H1 (cell line): Measurements from ENCODE around the gene IL1RAP. TPM values are rescaled to one million over a fixed set of nuclear protein-coding genes. Genes with fewer than 3 reads are reported as not detected.

Experiments
- CTCF ChIA-PET: fragments of 300-600 bp; sonication (Branson Sonifier 250); formaldehyde crosslinking; loops from one replicate; lab custom pipeline; 2021; ENCODE audit not compliant: partially characterized antibody; lab: Charles Lee
- POLR2A ChIA-PET: fragments of 300-600 bp; sonication (Branson Sonifier 250); formaldehyde crosslinking; loops from one replicate; lab custom pipeline; 2021; ENCODE audit warnings: inconsistent platforms; ENCODE audit not compliant: partially characterized antibody; lab: Charles Lee
- DNase-seq, 2 experiments: peaks; one replicate each; pipeline versions ENCODE4 v3.0.0 to v3.0.0-alpha.2; 2010 to 2022; ENCODE audit warnings: low spot score in 2 of 2, low read depth in 1 of 2, mixed read lengths in 1 of 2
- FAIRE-seq: peaks from 2 replicates; lab custom pipeline; 2011; peaks lifted over from hg19 to GRCh38; lab: Jason Lieb, UNC
- H2AFZ ChIP-seq: 2 replicates; pipeline ENCODE4 v1.8.1; 2012; ENCODE audit warnings: low read length, inconsistent platforms
- H2AK5ac ChIP-seq: 2 replicates; pipeline ENCODE4 v1.6.1; 2013; ENCODE audit warnings: low read depth, low read length
- H2BK120ac ChIP-seq: replicated peaks from 2 replicates; pipeline ENCODE3; 2013; ENCODE audit warnings: low read depth, low read length, inconsistent platforms
- H2BK12ac ChIP-seq: 2 replicates; pipeline ENCODE4 v1.6.1; 2013; ENCODE audit warnings: low read depth, low read length
- H2BK15ac ChIP-seq: 2 replicates; pipeline ENCODE4 v1.6.1; 2013; ENCODE audit warnings: low read length
- H2BK20ac ChIP-seq: 2 replicates; pipeline ENCODE4 v1.6.1; 2013; ENCODE audit warnings: low read length
- H2BK5ac ChIP-seq: 2 replicates; pipeline ENCODE4 v1.6.1; 2013; ENCODE audit warnings: low read depth, low read length
- H3K14ac ChIP-seq: 2 replicates; pipeline ENCODE4 v1.6.1; 2013; ENCODE audit warnings: inconsistent platforms; ENCODE audit not compliant: insufficient read length
- H3K18ac ChIP-seq: 2 replicates; pipeline ENCODE4 v1.6.1; 2013; ENCODE audit warnings: low read length; ENCODE audit errors: extremely low read depth
- H3K23ac ChIP-seq: 2 replicates; pipeline ENCODE4 v1.6.1; 2013; ENCODE audit warnings: inconsistent platforms; ENCODE audit not compliant: insufficient read length
- H3K23me2 ChIP-seq: 2 replicates; pipeline ENCODE4 v1.6.1; 2013; ENCODE audit warnings: low read depth, low read length
- H3K27ac ChIP-seq: 2 replicates; pipeline ENCODE4 v1.6.1; 2011; ENCODE audit warnings: low read depth, low read length, inconsistent platforms
- H3K27me3 ChIP-seq, 4 experiments: replicated peaks in 1 of 4; 1 replicate in 1 of 4; 2 replicates in 3 of 4; pipeline versions ENCODE4 v1.6.1 to v1.8.1; 2011 to 2013; ENCODE audit warnings: low read length in 3 of 4, mild to moderate bottlenecking in 3 of 4, inconsistent platforms in 2 of 4, mixed read lengths in 2 of 4, moderate library complexity in 1 of 4; ENCODE audit not compliant: control insufficient read depth in 3 of 4, insufficient read depth in 3 of 4; ENCODE audit errors: extremely low read depth in 1 of 4
- H3K36me3 ChIP-seq, 4 experiments: 2 replicates each; pipeline versions ENCODE4 v1.6.1 to v1.8.1; 2011 to 2013; ENCODE audit warnings: mild to moderate bottlenecking in 4 of 4, low read length in 3 of 4, moderate library complexity in 2 of 4, control low read depth in 1 of 4, inconsistent platforms in 1 of 4; ENCODE audit not compliant: insufficient read depth in 4 of 4, control insufficient read depth in 2 of 4
- H3K4ac ChIP-seq: replicated peaks from 2 replicates; pipeline ENCODE3; 2013; ENCODE audit warnings: low read length, low read depth, mixed read lengths, inconsistent platforms; ENCODE audit not compliant: insufficient read length
- H3K4me1 ChIP-seq, 4 experiments: replicated peaks in 1 of 4; 1 replicate in 1 of 4; 2 replicates in 3 of 4; pipeline versions ENCODE4 v1.6.1 to v1.8.1; 2011 to 2013; ENCODE audit warnings: low read length in 3 of 4, inconsistent platforms in 2 of 4, mixed read lengths in 1 of 4; ENCODE audit not compliant: insufficient read depth in 4 of 4, control insufficient read depth in 3 of 4
- H3K4me2 ChIP-seq, 2 experiments: 2 replicates each; pipeline versions ENCODE4 v1.6.1 to v1.8.1; 2011 to 2013; ENCODE audit warnings: low read depth in 2 of 2, low read length in 2 of 2, control low read depth in 1 of 2, inconsistent platforms in 1 of 2, mild to moderate bottlenecking in 1 of 2; ENCODE audit not compliant: insufficient read depth in 1 of 2
- H3K4me3 ChIP-seq, 4 experiments: fragments of 200-600, 300-600 bp in 1 of 4; sonication (generic), shearing (Covaris generic), sonication (Bioruptor Twin) in 1 of 4; 2 replicates each; pipeline versions ENCODE4 v1.5.1 to v1.8.1; 2011 to 2016; ENCODE audit warnings: low read length in 4 of 4, low read depth in 3 of 4, control low read depth in 2 of 4, inconsistent platforms in 2 of 4, mild to moderate bottlenecking in 2 of 4, mixed read lengths in 1 of 4, moderate library complexity in 1 of 4; ENCODE audit not compliant: insufficient read depth in 2 of 4; ENCODE audit errors: extremely low read depth in 1 of 4
- H3K56ac ChIP-seq: replicated peaks from 2 replicates; pipeline ENCODE3; 2013; ENCODE audit warnings: low read depth, mild to moderate bottlenecking, mixed read lengths, low read length, inconsistent platforms; ENCODE audit not compliant: insufficient read length
- H3K79me1 ChIP-seq: 2 replicates; pipeline ENCODE4 v1.6.1; 2013; ENCODE audit warnings: low read depth, low read length, control low read depth
- H3K79me2 ChIP-seq, 2 experiments: 2 replicates each; pipeline versions ENCODE4 v1.6.1 to v1.8.1; 2012 to 2013; ENCODE audit warnings: low read length in 2 of 2, mild to moderate bottlenecking in 2 of 2, inconsistent platforms in 1 of 2; ENCODE audit not compliant: insufficient read depth in 2 of 2, control insufficient read depth in 1 of 2
- H3K9ac ChIP-seq, 4 experiments: replicated peaks in 1 of 4; 1 replicate in 1 of 4; 2 replicates in 3 of 4; pipeline versions ENCODE4 v1.6.1 to v1.8.1; 2011 to 2013; ENCODE audit warnings: low read depth in 3 of 4, low read length in 3 of 4, control low read depth in 2 of 4, mild to moderate bottlenecking in 2 of 4, moderate library complexity in 2 of 4, inconsistent platforms in 1 of 4; ENCODE audit errors: extremely low read depth in 1 of 4
- H3K9me3 ChIP-seq, 2 experiments: 2 replicates each; pipeline versions ENCODE4 v1.6.1 to v1.8.1; 2012 to 2013; ENCODE audit warnings: mild to moderate bottlenecking in 2 of 2, moderate library complexity in 2 of 2, control low read depth in 1 of 2, inconsistent platforms in 1 of 2, low read depth in 1 of 2, low read length in 1 of 2, mixed read lengths in 1 of 2; ENCODE audit not compliant: insufficient read depth in 2 of 2
- H4K20me1 ChIP-seq, 2 experiments: replicated peaks in 1 of 2; 2 replicates each; pipeline versions ENCODE3 to v1.8.1; 2011 to 2013; ENCODE audit warnings: inconsistent platforms in 2 of 2, low read length in 2 of 2, mild to moderate bottlenecking in 1 of 2; ENCODE audit not compliant: insufficient read depth in 2 of 2, control insufficient read depth in 1 of 2
- H4K5ac ChIP-seq: 2 replicates; pipeline ENCODE4 v1.6.1; 2013; ENCODE audit warnings: low read length, low read depth, mixed read lengths, inconsistent platforms; ENCODE audit not compliant: insufficient read length
- H4K8ac ChIP-seq: 2 replicates; pipeline ENCODE4 v1.8.0; 2013; ENCODE audit warnings: mild to moderate bottlenecking, moderate library complexity, low read length, inconsistent platforms; ENCODE audit not compliant: insufficient read depth; ENCODE audit errors: extremely low read depth
- H4K91ac ChIP-seq: replicated peaks from 2 replicates; pipeline ENCODE3; 2013; ENCODE audit warnings: low read length, mixed read lengths, inconsistent platforms; ENCODE audit not compliant: insufficient read length
- CHD1 ChIP-seq: IDR thresholded peaks from 2 replicates; pipeline ENCODE4 v1.6.1; 2012; ENCODE audit warnings: low read depth, low read length, improper control_type of control experiment
- CHD2 ChIP-seq: IDR thresholded peaks from 2 replicates; pipeline ENCODE4 v1.6.1; 2012; ENCODE audit warnings: low read length, improper control_type of control experiment
- EGR1 ChIP-seq: IDR thresholded peaks from 2 replicates; pipeline ENCODE4 v1.6.1; 2011; ENCODE audit warnings: low read depth, low read length, borderline replicate concordance
- GABPA ChIP-seq: IDR thresholded peaks from 2 replicates; pipeline ENCODE4 v1.6.1; 2011; ENCODE audit warnings: mild to moderate bottlenecking, low read length, moderate library complexity, borderline replicate concordance; ENCODE audit not compliant: insufficient read depth
- HDAC2 ChIP-seq, 2 experiments: fragments of 300-600 bp in 1 of 2; sonication (generic) in 1 of 2; IDR thresholded peaks; 2 replicates each; pipeline ENCODE4 v1.6.1; 2011 to 2012; ENCODE audit warnings: low read depth in 2 of 2, low read length in 2 of 2, mild to moderate bottlenecking in 2 of 2, moderate library complexity in 2 of 2, borderline replicate concordance in 1 of 2, inconsistent platforms in 1 of 2
- NANOG ChIP-seq: IDR thresholded peaks from 2 replicates; pipeline ENCODE4 v1.6.1; 2011; ENCODE audit warnings: low read length, low read depth, mild to moderate bottlenecking, inconsistent platforms; ENCODE audit not compliant: insufficient read depth, poor library complexity, severe bottlenecking
- NRF1 ChIP-seq: IDR thresholded peaks from 2 replicates; pipeline ENCODE4 v1.6.1; 2011; ENCODE audit warnings: mild to moderate bottlenecking, low read depth, low read length, improper control_type of control experiment
- PHF8 ChIP-seq: fragments of 200-600 bp; sonication (generic); conservative IDR thresholded peaks from 2 replicates; pipeline ENCODE4 v1.7.1; 2012; ENCODE audit warnings: low read depth, mild to moderate bottlenecking, inconsistent platforms, low read length, moderate library complexity
- POLR2AphosphoS5 ChIP-seq: IDR thresholded peaks from 2 replicates; pipeline ENCODE4 v1.6.1; 2011; ENCODE audit warnings: low read depth, low read length
- RBBP5 ChIP-seq: IDR thresholded peaks from 2 replicates; pipeline ENCODE4 v1.7.1; 2012; ENCODE audit warnings: low read depth, mild to moderate bottlenecking, inconsistent platforms, low read length, moderate library complexity, borderline replicate concordance
- WGBS, 2 experiments: shearing (Covaris generic) in 1 of 2; methylation state at CpG; one replicate each; pipeline versions ENCODE4 v1.1.6 to v1.1.7; 2013 to 2015; ENCODE audit warnings: low lambda C conversion rate in 2 of 2, mixed read lengths in 2 of 2, inconsistent platforms in 1 of 2, low coverage in 1 of 2, missing lambda C conversion rate in 1 of 2; ENCODE audit not compliant: insufficient replicate concordance in 2 of 2, insufficient coverage in 1 of 2, insufficient read length in 1 of 2; ENCODE audit errors: extremely low coverage in 1 of 2, missing lambda C conversion rate in 1 of 2; 5-methylcytosine and 5-hydroxymethylcytosine counted together
- polyA plus RNA-seq, 7 experiments: library from polyadenylated mRNA; depleted of rRNA in 3 of 7; stranded (reverse) in 5 of 7; unstranded in 2 of 7; fragments of >200 nt in 5 of 7; fragments of 200-250 nt in 2 of 7; gene quantifications; 1 replicate in 5 of 7; 2 replicates in 1 of 7; 4 replicates in 1 of 7; pipeline versions ENCODE4 v1.2.1 to v1.2.3, GENCODE V29; 2011 to 2013; ENCODE audit warnings: missing spikeins in 2 of 7, mixed read lengths in 2 of 7
- total RNA-seq: library from RNA; stranded (reverse); fragmentation: NEBNext Ultra II Directional; extraction: Animal tissue kit (Norgen Biotek cat#: 25700); gene quantifications from 2 replicates; pipeline ENCODE4 v1.2.1, GENCODE V29; 2021
- TF ChIP-seq, protein P1 (sequence below): IDR thresholded peaks from 2 replicates; pipeline ENCODE4 v1.6.1; 2012; ENCODE audit warnings: inconsistent platforms

The IL1RAP gene
- total and polyA plus RNA-seq, 2 of the 8 experiments (the other 6 are each of a cell fraction or from before 2014, with no cell fraction given), result 2.4 to 3.9 TPM

DNA sequence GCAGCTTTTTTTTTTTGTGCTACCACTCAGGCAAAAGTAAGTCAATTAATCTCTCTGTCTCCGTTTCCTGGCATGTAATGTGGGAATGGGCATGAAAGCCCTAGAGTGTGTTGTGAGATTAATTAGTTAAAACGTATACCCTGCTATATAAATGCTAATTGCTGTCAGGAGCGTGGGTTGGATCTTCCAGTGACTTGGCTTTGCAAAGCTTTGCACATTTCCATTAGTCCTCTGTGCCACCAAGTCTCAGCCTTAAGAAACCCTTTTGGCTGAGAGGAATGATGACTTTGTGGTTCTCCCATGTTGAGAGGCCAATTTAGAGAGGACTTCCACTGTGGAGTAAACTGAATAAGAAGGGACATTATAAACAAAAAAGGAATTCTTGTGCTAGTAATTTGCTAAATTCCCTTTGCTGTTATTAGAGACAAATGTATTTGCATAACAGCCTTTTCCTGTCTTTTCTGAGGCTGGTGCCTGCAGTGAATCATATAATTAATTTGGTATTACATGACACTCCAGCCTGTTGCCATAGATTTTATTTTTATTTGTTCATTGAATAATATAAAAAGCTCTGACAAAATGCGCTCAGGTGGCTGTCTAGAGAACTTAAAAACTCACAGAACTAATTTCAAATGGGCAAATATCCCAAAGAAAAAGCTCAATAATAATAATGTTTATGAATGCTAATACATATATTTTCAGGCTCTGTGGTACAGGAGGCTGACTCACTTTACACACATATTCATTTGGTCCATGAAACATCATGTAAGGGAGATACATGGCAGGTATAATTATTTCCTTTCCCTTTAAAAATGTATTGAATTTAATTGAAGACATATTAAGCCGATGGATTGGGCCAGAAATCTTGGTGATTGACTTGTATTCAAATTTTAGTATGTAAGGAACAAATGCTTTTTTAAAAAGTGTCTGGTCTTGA lies 82.7 kb downstream of the IL1RAP start:
- H4K20me1 ChIP-seq, result no peaks in the 10 kb centered on the region
- FAIRE-seq, result no peak
- H2BK120ac ChIP-seq, result no peak overlapping the region
- H3K4ac ChIP-seq, result no peak overlapping the region
- H2BK15ac ChIP-seq, result no peak overlapping the region
- 67% methylated on average over 5 of the region's 5 CpGs; no CpG with 5 or more reads in 1 of the 2 experiments for WGBS, 2 experiments
- no peak overlapping the region for H2BK5ac ChIP-seq
- H3K9ac ChIP-seq, result no peak overlapping the region
- H2BK12ac ChIP-seq, result no peak overlapping the region
- ChIA-PET POLR2A (no interaction called here), CTCF (interaction anchor here (0.6 to 1.0 kb wide), 3 partner anchors 11 to 603 kb away, joined by 3 to 4 read pairs (median 3); no protein-coding TSS in a partner anchor)
- H2AK5ac ChIP-seq, result no peak overlapping the region
- H2AFZ ChIP-seq, result no peak overlapping the region
- H2BK20ac ChIP-seq, result no peak overlapping the region
- no peak overlapping the region for H4K5ac ChIP-seq
- H3K36me3 ChIP-seq, result no peaks in the 10 kb centered on the region
- no peak overlapping the region for H3K18ac ChIP-seq
- H3K79me1 ChIP-seq, result no peaks in the 10 kb centered on the region
- H4K8ac ChIP-seq, result no peak overlapping the region
- H3K9me3 ChIP-seq, result no peaks in the 10 kb centered on the region
- no peaks in the 10 kb centered on the region; a peak in 1 of 7 replicates for H3K4me1 ChIP-seq
- no peak overlapping the region for H3K27ac ChIP-seq
- no peak overlapping the region for H3K23ac ChIP-seq
- no peak overlapping the region for H3K4me2 ChIP-seq
- H4K91ac ChIP-seq, result no peak overlapping the region
- H3K4me3 ChIP-seq, result no peak overlapping the region
- no peak overlapping the region for H3K14ac ChIP-seq
- H3K79me2 ChIP-seq, result no peaks in the 10 kb centered on the region
- H3K27me3 ChIP-seq, result no peaks in the 10 kb centered on the region
- no peaks in the 10 kb centered on the region for H3K23me2 ChIP-seq
- no peak overlapping the region for H3K56ac ChIP-seq
- DNase-seq, result no peak
- no peak for TF ChIP-seq CHD2
- TF ChIP-seq, protein P1, sequence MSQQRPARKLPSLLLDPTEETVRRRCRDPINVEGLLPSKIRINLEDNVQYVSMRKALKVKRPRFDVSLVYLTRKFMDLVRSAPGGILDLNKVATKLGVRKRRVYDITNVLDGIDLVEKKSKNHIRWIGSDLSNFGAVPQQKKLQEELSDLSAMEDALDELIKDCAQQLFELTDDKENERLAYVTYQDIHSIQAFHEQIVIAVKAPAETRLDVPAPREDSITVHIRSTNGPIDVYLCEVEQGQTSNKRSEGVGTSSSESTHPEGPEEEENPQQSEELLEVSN, result no peak
- no peak for TF ChIP-seq NANOG
- TF ChIP-seq GABPA, result no peak
- TF ChIP-seq PHF8, result no peak
- TF ChIP-seq RBBP5, result no peak
- no peak for TF ChIP-seq POLR2AphosphoS5
- no peak for TF ChIP-seq NRF1
- TF ChIP-seq EGR1, result no peak
- TF ChIP-seq HDAC2 (IDR thresholded peaks at IDR 0.05; ENCODE audit: borderline replicate concordance in 1 of 2, low read depth in 2 of 2, low read length in 2 of 2), result no peak
- TF ChIP-seq CHD1, result no peak
